ENCODE data around the gene IRF2BPL. TPM values are rescaled to one million over a fixed set of nuclear protein-coding genes. Genes with fewer than 3 reads are reported as not detected.
"Not testable (repeated sequence)": the region's sequence is repeated elsewhere in the genome, so short reads cannot be mapped to it uniquely, and the experiment has no call there.

IRF2BPL gene
- total RNA-seq, 1 donor from 2014 or later, result 18.1 TPM

DNA sequence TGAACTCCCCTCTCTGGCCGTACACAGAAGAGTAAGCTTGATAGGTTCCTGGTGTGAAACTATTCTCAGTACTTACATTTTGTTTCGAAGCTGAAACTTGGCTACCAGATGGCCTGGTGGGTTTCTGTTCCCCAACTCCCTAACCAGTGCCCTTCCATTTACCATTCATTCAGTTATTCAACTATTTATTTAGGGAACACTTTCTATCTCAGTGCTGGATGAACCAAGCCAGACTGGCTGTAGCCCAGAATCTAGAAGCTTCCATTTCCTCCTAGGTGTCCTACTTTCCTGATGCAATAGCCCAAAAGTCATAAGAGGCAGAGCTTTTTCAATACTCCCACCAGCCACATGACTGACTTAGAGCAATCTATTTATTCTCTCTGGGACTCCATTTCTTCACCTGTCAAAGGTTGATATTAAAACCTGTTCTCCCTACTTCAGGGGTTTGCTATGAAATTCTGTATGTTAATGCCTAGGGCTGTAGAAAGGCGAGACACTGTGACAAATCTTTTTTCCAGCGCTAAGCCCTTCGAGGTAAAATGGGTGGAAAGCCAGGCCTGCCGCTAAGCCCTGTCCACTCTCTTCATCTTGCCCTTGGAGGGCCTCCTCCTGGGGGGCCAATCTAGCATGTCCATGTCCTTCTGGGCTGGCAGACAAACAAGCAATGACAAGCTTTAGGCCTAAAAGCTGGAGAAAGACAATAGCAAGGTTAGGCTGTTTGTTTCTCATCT lies 8.1 kb upstream of the IRF2BPL start:
- DNase-seq (ENCODE audit: low spot score) (no peak), ATAC-seq (no peak)

DNA sequence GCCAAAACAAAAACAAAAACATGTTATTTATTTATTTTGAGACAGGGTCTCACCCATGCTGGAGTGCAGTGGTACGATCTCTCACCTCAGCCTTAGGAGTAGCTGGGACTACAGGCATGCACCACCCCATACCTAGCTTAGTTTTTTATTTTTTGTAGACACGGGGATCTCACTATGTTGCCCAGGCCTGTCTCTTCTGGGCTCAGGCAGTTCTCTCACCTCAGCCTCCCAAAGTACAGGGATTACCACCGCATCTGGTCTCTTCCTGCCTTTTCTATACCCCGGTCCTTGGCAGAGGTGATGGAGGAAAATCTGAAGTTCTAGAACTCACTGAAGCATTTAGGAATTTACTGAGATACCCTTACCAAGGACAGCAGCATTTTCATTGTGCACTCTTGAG lies 6.8 kb upstream of the IRF2BPL start:
- ATAC-seq, result no peak
- DNase-seq (ENCODE audit: low spot score), result no peak

DNA sequence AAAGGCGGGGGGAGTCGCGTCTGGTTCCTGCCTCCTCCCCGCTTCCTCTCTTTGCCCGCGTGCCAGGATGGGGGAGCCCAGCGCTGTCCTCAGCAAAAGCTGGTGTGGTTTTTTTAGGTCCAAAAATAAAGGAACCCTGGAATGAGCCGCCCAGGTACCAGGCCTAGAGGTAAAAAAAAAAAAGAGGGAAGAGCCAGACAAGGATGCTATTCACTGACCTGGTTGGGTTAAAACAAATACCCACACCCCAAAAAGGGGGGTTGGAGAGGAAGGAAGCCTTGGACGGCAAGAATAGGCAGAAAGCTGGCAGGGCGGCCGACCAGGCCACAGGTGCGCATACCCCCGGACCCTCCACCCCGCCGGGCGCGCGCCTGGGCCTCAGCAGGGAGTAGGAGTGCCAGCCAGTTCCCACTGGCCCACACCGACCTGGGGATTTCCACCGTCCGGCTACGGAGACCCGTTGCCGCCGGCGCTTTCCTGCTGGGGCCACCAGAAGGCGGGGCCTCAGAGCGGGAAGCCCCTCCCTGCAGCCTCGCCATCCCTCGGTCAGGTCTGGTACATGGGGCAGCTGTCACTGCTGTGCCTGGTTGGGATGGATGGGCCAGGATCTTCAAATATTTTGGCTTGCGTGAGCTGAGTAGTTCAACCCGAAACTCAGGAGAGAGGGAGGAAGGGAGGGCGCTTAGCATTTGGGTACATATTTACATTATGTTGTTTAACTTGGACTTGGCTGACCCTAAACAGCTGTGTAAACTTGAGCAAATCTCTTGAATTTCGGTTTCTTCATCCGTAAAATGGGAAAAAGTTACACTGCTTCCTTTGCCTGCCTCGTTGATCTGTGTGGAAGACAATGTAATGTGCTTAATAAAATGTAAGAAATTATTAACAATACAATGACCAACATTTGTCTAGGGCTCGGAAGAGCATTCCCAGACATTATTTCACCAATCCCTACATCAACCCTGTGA lies 5.4 kb upstream of the IRF2BPL start:
- peak; percentile 71 for ATAC-seq

DNA sequence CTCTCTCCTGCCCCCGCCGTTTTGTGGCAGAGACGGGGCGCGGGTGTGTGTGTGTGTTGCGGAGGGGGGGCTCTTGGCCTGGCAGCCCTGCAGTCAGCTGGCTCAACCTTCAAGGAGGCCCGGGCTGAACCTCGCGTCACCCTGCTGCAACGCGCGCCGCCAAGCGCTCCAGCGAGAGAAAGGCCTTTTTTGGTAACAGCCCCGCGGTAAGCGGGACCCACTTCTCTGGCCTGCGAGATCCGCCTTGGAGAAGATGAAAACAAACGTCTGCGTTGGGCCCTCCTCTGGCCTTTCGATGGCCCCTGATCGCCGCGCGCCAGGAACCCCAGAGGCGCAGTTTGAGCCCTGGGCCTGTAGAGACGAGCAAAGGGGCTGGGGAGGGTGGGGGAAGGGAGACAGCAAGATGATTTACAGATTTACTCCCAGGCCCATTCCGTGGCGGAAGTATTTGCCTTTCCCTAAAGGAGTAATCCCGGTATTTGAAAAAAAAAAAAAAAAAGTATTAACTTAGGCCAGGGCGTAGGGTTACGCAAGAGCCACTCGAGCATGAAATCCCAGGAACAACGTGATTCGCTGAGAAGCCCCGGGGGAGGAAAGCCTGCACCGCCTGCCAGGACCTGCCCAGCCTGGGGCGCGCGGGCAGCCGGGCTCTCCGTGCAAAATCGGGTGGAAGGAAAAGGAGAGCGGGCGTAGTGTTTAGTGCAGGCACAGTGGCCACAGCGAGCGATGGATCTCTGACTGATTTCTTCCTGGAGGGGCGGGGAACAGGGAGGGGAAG lies 4.5 kb upstream of the IRF2BPL start:
- DNase-seq (ENCODE audit: low spot score) (peak; percentile 96), ATAC-seq (peak; percentile 67)

More for the DNA sequence above, 5.4 kb upstream of the IRF2BPL start:
- DNase-seq (ENCODE audit: low spot score), result peak; percentile 87

DNA sequence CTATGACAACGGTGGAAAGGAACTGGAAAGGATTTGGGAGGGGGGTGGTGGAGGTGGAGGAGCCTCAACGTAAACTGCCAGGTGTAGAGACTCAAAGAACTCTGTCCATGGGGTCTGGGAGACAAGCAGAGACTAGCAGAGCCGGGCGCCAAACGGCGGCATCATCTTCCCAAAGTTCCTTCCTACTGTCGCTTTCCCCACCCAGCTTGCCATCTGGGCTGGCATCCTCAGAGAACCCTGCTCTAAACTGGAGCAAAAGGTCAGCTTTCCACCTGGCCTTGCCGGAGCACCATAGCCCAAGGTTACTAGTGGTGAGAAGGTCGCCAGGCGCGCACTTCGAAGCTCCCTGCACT lies 4.0 kb upstream of the IRF2BPL start:
- no peak for DNase-seq (ENCODE audit: low spot score)
- ATAC-seq, result peak; percentile 28

DNA sequence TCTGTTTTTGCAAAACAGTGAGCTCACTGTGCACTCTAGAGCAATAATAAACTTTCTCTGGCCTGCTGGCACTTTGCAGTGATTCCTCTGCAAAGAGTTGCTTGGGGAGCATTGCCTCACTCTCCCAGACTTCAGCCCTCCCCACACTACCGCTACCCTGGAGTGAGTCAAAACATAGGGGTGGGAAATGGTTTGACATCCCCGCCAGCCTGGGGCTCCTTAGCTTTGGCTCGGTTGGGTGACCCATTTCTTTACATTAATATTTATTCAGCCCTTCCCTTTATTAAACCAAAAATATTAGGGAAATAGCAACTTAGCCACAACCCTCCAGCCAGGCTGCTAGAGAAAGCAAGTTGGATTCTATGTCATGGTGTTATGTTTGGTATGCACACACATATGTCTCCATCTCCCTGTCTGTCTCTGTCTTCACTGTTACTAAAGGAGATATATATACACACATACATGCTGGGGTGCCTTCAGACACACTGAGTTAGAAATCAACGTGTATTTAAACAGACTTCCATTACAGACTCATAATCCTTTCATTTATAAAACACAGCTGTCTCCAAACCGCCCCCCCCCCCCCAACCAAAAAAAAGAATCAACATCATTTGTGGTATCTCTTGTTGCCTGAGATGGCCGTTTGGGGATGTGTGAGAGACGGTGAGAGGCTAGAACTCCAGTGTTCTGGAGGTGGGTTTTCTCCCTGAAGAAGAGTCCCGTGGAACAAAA lies 3.4 kb upstream of the IRF2BPL start:
- DNase-seq (ENCODE audit: low spot score) (no peak), ATAC-seq (no peak)

DNA sequence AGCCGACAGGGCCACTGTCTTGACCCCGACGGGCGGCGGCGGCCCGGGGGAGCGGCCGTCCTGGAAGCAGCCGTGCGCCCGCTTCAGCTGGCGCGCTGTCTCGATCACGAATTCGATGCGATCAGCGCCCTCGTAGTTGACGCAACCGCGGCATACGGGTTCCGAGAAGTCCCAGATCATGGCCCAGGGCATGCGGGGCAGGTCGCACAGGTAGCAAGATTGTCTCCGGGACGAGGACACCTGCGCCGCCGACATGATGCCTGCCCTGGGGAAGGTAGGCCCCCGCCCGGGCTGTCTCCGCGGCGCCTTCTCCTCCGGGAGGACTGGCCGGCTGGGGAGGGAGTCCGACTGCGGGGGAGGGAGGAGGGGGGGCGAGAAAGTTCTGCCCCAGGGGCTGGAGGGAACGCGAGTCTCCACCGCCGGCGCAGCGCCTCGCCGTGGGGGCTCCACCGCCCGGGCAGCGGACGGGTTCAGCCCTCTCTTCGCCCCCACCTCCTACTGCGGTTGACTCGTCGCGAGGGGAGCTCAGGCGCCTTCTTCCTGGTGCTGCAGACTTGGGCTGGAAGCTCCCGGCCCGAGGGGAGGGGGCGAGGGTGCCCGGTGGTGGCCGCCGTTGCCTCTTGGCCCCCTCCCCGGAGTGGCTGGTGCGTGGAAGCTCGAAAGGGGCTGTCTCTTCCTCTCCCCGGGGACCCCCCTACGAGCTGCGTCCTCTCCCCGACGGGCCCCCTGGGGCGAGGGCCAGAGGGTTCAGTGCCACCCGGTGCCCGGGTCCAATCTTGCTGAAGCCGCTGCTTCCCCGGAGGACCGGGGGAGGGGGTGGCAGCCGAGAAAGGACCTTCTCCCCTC lies 747 bp downstream of the IRF2BPL start:
- ATAC-seq, result peak; percentile 39
- peak; percentile 77 for DNase-seq (ENCODE audit: low spot score)

DNA sequence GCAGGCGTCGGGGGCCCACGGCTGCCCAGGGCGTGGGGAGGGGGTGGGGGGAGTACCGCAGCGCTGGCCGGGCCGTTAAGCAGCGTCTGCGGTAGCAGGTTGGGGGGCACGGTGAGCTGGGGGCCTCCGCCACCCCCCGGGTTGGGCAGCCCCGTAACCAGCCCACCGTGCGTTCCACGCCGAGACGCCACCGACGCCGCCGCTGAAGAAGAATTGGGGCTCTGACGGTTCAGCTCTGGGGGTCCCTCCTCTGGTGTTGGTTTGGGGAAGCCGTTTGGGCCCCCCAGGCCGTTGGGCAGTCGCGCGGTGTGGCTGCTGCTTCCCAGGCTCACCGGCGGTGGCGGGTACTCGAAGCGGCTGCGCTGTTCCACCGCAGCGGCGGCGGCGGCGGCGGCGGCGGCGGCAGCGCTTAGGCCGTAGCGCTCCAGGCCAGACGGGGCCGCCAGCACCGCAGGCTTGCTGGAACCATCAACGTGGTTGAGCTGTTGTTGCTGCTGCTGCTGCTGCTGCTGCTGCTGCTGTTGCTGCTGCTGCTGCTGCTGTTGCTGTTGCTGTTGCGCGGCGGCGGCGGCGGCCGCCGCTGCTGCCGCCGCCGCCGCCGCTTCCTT lies 1.5 kb downstream of the IRF2BPL start:
- ATAC-seq (peak; percentile 6), DNase-seq (ENCODE audit: low spot score) (no peak)

DNA sequence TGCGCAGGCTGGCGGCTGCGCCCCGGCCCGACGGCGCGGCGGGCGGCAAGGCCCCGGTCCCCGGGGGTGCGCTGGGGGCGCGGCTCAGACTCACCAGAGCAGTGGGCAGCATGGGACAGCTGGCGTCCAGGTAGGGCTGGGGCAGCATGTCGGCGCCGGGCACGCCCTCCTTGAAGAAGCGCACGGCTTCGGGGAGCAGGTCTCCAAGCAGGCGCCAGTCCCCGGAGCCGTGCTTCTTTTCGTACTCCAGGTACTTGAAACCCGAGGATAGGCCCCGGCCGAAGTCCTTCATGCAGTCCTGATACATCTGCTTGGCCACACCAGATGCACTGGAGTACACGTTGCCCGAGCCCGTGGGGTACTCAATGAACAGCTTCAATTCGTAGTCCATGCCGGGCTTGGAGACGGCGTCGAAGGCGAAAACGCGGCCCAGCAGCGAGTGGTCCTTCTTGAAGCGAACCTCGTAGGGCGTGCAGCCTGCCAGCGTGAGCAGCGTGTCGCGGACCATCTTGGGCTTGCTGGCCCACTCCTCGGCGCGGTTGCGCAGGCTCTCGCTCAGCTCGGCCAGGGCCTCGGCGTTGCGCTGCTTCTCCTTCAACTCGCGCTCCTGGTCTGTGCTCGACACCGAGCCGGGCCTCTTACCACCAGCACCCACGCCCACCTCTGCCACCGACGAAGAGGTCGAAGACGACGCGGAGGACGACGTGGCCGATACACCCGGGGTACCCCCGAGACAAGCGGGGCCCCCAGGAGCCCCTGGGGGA lies 2.2 kb downstream of the IRF2BPL start:
- peak; percentile 4 for ATAC-seq
- no peak for DNase-seq (ENCODE audit: low spot score)

DNA sequence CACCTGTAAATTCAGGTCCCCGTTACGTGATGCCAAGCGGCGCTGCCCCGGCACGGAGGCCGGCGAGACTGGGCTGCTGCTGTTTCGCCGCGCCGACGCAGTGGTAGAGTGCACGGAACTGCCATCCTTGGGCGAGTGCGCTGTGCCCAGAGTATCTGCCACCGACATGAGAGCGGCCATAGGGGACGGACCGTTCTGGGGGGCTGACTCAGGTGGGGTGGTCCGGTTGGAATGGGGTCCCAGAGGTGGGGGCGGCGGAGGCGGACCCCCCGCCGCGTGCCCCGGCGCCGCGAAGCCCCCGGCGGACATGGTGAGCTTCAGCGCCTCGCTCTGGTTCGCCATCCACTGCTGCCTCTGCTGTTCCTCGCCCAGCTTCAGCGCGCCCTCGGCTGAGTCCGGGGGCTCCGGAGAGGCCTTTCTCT lies 2.8 kb downstream of the IRF2BPL start:
- ATAC-seq (peak; percentile 3), DNase-seq (ENCODE audit: low spot score) (no peak)

DNA sequence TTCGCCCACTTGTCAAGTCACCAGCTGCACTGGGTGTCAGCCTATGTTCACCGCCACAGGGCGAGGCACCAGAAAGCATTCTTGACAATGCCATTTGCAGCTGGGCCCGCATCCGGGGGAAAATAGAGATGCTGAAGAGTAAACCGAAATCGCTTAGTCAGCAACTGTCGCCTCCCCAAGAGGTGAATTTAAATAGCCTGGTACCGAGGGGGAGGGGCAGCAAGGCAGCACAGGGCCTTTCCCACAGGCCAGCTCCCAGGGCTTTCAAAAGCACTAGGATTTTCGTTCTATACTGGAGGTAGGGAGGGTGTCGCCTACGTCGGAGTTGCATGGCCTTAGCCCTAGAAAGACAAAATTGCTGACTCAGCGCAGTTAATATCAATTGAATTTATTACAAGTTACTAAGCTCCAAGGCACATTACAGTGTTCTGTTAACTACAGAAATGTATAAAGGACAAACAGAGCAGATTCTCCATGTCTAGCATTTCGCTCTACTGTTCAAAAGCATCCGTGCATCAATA lies 4.3 kb downstream of the IRF2BPL start:
- DNase-seq (ENCODE audit: low spot score) (peak; percentile 73), ATAC-seq (peak; percentile 8)

DNA sequence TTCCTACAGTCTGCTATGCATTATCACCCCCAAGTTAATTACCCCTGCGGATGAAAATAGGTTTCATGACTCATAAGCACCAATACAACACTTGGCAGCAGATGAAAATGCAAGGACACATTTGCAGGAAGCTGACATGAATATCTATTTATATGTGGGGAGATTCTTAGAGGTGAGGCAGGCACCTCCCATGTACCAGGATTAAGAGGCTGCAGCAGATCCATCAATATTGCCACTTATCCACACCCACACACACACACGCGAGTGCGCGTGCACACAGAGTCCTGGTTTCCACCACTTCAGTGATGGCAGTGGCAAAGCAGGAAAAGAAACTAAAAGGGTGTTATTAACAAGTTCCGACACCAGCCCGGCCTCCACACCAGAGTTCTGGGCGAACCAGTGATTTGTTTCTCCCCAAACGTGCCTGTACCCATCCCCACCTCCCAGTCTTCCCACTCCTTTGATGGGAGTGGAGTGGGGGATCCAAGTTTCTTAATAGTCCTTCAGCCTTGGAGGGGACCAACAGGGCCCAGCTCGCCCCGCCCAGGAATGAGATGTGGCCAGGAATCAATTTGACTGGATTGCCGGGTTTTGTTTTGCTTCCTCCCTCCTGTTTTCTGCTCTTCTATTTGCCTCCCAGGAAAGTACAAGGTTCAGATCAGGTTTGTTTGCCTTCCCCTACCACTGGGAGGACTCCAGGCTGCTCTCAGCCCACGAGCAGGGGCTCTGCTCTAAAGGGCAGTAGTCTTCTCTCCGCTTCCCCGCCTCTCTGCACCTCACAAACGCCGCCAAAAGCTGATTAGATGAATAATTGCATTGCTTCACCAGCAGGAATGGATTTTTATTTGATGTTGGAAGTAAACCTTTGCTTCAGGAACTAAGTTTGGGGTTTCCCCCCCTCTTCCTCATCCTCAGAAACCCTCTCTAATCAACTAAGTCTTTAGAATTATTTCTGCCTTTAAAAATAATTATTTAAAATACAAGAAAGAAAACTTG lies 5.2 kb downstream of the IRF2BPL start:
- ATAC-seq, result peak; percentile 64
- peak; percentile 92 for DNase-seq (ENCODE audit: low spot score)

DNA sequence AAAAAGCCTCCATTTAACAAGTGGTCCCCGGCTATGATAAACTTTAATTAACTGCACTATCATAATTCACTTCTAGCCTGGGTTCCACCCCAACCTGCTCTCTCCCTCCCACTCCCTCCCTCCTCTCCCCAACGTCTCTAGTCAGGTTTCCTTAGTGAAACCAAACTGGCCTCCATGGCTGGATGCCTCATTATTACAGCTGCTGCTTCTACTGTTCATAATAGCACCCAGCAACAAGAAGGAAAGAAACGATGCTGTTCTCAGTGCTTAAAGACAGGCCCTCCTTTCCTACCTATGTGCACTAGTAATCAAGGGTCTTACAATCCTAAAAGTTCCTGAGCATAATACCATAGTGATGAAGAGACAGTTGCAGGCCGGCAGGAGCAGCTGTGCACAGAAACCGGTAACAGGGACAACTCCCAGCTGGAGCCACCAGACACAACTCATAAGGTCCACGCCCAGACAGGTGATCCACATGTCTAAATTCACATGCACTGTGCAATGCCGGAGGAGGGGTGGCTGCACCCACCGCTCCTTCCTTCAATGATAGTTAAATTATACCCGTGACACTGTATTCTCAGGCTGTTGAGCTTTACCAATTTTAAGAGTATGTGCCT lies 6.2 kb downstream of the IRF2BPL start:
- no peak for ATAC-seq
- no peak for DNase-seq (ENCODE audit: low spot score)

DNA sequence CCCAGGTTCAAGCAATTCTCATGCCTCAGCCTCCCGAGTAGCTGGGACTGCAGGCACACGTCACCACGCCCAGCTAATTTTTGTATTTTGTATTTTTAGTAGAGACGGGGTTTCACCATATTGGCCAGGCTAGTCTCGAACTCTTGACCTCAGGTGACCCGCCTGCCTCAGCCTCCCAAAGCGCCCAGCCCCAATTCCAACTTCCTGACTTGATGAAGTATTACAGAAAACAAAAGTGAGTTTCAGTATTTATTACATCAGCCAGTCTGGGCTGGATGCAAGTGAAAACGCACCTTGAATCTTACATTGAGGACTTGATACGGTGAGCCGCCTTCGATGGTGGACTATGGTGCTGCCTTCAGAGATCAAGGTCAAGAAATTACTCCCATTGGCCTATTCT lies 7.1 kb downstream of the IRF2BPL start:
- not testable (repeated sequence) for DNase-seq (ENCODE audit: low spot score); ATAC-seq

DNA sequence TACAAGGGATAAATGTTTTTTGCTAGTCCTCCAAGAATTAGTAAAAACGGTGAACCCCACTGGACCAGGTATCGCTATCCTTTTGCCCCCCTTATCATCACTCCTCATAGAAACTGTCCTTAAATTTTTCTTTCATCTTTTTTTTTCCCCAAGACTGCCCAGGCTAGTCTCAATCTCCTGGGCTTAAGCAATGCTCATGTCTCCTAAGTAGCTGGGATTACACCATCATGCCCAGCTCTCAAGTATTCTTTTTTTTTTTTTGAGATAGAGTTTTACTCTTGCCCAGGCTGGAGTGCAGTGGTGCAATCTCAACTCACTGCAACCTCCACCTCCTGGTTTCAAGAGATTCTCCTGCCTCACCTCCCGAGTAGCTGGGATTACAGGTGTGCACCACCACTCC lies 9.7 kb downstream of the IRF2BPL start:
- no peak for DNase-seq (ENCODE audit: low spot score)
- no peak for ATAC-seq

DNA sequence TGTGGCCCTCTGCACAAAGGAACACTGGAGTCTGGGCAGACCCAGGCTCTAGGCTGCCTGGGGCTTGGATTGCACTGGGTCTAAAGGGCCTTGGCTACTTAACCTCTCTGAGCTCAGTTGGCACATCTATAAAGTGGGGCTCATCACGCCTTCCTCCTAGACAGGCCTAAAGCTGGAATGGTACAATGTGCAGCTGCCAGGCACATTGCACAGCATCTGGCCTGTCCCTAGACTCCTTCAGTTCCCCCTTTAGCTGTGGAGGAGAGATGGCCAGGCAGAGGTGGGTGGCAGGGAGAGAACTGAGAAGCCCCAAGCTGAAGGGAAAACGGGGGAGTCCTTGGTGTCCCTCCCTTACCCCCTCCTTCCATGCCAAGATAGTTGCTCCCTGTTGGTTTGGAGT lies 10.8 kb downstream of the IRF2BPL start:
- DNase-seq (ENCODE audit: low spot score), result no peak

More for the DNA sequence above, 10.8 kb downstream of the IRF2BPL start:
- ATAC-seq, result no peak
